NCI-H1092 (cell line): ENCODE measurements around the gene SPATA13.

ENCODE experiments used
- DNase-seq: peaks from one replicate; lab custom pipeline; 2025; lab: John Stamatoyannopoulos, UW

SPATA13 gene

DNA sequence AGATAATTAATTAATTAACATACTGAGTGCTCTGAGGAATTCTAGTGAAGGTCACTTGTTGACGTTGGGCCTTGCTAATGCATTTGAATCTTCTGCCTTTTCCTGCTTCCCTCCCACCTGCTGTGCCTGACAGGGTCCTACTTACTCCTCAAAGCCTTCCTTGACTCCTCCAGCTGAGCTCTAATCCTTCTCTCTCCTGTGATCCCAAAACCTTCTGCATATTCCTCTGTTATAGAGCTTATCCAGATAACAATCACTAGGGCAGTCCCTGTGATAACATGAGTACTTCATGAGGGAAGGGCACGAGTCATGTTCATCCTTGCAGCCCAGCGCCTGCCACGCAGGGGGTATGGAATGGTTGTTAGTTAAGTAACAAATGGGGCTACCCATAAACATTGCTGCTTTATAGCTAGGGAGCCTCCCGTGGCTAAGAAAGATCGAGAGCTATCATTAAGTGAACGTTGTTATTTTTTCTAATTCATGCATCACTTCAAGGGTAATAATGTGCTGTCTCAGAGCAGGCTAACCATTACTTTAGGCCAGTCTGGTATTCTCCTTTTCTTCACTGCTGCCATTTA, 19.1 kb upstream of the SPATA13 start:
- no peak for DNase-seq

- no peak for DNase-seq
Observed at GRCh38 chr13:24142453-24142852, 18.1 kb upstream of the SPATA13 start.

DNA sequence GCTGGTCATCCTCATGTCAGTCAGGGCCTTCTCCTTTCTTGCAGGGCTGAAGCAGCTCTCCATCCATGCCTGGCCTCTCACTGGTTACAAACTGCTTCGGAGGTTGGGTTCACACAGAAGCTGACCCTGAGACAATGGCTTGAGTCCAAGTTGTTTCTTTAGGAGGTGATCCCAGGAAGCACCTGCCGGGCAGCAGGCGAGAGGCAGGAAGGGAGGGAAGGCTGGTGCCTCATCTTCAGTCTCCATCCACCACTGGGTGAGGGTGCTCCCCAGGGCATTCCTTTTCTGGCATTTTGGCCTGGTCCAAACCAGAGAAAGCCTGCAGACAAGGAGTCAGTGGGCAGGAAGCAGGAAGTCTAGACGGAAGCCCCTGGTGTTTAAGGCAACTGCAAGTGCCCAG, 17.6 kb upstream of the SPATA13 start:
- DNase-seq, result no peak

- no peak for DNase-seq
Observed at GRCh38 chr13:24145240-24145639, 15.3 kb upstream of the SPATA13 start.

GRCh38 chr13:24145674-24146073, 14.8 kb upstream of the SPATA13 start:
- DNase-seq, result no peak

DNA sequence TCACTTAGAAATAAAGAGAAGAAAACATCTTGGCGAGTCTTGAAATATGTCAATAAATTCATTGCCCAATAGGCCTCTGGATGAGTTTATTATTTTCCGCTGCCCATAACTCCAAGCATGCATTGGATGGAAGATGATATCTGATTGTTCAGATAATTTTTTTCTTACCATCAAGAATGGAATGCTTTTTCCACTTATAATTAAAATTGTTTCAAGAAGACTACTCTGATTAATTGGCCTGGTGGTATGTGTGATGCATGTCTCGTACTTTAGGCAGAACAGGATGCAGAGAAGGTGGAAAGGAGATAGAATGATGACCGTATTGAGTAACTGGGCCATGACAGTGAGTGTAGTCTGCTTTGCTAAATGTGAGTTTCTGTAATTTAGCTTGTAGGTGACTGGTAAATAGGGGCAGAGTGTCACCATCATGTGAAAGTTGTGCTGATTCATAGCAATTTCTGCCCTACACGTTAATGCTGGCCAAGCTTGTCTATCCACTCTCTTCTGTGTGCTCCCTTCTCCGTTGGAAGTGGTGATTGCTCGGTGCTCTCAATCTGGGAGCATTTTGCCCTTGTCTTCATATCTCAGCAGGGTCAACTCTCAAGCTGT, 13.5 kb upstream of the SPATA13 start:
- DNase-seq, result no peak

- DNase-seq, result no peak
Observed at GRCh38 chr13:24147570-24147963, 13.0 kb upstream of the SPATA13 start.

- DNase-seq, result no peak
Observed at GRCh38 chr13:24148414-24149235, 11.9 kb upstream of the SPATA13 start.

DNA sequence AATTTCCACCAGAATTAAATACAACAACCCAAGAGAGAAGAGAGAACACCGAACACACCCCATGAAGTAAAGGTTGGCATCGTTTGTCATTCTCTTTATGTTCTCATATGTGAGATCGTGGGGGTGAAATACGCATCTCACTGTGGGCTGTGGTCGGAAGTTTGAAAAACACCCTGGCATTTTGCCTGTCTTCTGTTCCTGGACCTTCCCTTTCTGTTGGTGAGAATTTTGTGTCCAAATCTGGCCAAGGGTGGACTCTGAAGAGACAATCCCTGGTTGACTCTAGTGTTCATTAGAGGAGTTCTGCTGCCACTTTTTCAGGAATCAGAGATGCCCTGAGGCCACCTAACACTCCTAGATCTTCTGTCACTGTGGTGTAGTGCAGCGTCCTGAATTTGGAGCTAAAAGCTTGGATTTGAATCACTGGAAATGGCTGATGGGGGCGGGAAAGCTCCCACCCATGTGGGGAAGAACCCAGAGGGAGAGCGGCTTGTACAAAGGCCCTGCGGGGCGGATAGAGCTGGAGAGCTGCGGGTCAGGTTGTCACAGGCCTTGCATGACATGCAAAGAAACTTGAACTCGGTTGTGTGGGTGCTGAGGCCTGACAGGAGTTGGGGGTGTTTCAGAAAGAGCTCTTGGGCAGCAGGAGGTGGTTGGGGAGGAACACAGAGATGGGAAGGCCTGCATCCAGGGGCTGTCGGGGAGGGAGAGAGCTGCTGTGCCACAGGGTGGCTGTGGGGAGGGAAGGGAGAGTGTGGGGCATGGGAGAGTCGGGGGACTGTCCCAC, 11.1 kb upstream of the SPATA13 start:
- no peak for DNase-seq

- no peak for DNase-seq
Observed at GRCh38 chr13:24150572-24150971, 9.9 kb upstream of the SPATA13 start.

- no peak for DNase-seq
Observed at GRCh38 chr13:24151864-24152263, 8.7 kb upstream of the SPATA13 start.

DNA sequence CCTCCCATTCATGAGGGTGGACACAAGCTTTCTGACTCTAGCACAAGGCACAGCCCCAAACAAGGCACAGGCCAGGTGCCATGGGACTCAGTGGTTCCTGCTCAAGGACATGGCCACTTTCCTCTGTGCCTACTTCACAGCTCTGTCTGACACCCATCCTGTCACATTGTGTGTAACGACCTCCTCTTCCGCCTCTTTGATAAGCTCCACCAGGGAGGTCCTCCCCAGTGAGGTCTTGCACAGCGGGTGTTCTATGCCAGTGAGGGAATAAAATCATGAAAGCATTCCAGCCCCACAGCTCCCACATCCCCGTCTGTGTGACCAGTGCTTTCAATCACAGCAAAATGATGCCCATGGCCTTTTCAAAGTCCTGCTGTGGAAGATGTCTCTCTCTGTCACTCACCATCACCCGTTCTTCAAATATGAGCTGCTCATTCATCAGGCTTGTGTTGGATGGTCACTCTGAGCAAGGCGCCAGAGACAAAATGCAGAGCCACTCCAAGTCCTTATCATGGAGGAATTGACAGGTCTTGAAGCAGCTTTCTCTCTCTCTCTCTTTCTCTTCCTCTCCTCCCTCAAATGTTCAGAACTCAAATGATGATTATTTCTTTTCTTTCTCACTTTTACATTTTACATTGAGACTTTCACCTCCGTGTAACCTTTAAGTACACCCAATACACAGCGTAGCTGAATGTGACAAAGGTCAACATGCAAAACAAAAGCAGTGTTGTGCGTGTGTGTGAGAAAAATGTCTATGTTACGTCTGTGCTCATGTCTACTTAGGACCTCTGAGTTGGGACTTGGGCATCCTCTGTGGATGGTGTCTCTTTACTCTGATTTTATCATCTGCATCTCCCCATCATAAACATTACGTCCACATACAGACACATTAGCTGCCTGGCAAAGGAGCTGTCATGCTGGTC, 8.0 kb upstream of the SPATA13 start:
- DNase-seq, result no peak

DNA sequence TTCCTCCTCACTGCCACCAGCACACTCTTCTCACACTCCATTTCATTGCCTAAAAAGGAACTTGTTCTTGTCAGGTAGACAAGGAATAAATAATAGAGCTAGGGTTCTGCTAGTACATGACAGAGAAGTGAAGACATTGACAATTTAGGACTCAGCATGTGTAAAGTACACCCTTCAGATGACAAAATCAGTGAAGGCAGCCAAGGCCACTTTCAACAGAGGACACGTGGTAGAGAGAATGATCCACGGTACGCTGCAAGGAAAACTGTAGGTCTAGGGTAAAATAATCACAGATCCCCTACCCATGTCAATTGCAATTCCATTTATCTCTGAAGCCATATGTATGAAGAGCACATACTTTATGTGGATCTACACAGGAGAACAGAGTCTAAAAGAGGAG, 7.2 kb upstream of the SPATA13 start:
- DNase-seq, result no peak

DNA sequence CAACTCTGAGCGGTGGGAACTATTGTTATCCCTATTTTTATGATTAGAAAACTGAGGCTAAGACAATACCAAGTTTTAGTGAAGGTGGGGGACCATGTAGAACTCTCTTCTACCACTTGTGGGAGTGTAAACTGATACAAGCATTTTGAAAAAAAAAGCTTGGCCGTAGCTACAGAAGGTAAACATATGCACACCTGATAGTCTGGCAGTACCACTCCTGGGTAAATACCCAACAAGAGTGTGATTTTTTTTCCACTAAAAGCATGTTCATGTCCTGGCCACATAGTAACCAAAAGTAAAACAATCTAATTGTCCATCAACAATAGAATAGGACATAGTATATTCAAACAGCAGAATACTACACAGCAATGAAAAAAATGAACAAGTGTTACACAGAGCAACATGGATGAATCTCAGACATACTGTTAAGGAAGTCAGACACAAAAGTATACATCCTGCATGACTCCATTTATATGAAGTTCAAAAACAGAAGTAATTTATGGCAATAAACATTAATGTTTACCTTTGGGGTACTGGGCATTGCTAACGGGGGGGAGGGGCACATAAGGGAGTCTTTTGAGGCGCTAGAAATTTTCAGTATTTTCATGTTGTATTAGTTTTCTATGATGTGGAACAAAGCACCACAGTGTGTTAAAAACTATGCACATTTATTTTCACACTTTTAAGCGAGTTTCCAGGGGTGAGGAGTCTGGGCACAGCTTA, 6.4 kb upstream of the SPATA13 start:
- no peak for DNase-seq

DNA sequence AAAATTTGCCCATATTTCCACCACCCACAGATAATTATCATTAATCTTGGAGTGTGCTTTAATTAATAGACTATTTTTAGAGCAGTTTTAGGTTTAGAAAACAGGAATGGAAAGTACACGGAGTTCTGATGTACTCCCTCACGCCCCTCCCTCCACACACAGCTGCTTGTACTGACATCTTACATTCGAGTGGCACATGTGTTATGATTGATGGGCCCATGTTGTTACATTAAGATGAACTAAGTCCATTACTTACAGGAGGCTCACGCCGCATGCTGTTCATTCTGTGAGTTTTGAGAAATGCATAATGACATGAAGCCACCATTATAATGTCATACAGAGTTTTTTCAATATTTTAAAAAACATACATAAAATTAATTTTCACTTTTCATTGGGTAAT, 1.2 kb upstream of the SPATA13 start:
- no peak for DNase-seq

GRCh38 chr13:24161010-24161775, 673 bp downstream of the SPATA13 start:
- DNase-seq, result peak; percentile 25

DNA sequence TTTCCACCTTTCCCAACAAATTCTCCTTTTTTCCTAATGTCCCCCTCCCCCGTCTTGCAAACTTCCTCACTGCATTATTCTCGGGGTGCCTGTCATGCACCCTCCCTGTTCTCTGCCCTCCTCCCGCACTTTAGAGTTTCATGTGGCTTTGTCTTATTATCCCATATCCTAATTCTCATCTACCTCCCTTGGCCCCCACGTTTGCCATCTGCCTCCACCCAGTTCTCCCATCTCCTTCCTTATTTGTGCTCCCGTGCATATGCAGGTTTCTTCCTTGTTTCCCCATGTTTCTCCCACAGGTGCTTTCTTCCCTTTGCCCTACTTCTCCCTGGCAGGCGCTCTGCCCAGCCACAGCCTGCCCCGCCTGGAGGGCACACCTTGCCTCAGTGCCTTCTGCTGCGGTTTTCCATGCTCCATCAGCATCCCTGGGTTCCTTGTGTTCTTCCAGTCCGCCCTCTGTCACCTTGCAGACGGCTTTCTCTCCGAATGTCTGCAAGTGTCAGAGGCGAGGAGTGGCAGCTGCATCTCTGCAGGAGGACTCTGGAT, 1.5 kb downstream of the SPATA13 start:
- DNase-seq, result no peak

DNA sequence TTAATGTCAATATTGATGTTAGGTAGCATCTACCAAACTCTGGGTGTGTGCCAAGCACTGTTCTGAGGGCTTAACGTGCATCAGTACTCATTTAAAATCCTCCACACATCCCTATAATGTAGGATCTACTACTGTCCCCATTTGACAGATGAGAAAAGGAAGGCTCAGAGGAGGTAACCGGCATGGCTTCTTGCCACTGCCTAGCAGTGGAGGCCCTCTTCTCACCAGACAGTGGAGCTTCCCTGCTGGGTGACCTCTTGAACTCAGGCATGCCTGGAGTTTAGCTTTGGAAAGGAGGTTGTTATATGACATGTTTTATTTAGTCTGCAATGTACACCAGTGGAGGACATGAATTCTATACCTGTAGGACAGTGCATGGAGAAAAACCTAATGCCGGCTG, 2.1 kb downstream of the SPATA13 start:
- no peak for DNase-seq

DNA sequence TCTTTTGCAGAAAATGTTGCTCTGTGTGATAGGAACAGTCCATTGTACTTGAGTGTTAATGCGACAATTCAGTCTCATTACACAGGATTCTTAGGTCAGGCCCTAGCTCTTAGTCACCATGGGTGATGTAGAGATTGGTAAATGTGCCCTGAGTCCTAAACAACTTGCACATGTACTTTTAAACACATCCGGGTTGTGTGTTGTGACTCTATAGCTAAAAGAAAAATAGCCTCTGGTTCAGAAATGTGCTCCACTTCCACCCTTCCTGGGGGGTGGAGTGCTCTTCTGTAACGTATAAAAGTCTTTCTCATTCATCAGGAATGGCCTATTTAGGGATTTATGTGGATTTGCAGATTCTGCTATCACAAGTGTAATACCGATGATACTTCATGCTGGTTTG, 5.2 kb downstream of the SPATA13 start:
- no peak for DNase-seq

DNA sequence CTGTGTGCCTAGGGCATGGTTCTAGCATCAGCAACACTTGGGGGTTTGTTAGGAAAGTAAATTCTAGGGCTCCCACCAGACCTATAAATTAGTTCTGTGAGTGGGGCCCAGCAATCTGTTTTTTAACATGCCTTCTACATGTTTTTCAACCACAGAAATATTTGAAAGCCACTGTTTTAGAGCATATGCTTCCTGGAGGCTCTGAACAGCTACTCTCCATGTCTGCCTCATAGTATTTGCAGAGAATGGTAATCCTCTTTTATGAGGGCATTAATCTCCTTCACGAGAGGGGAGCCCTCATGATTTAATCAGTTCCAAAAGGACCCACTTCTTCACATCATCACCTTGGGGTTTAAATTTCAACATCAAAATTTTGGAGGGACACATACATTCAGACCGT, 6.0 kb downstream of the SPATA13 start:
- DNase-seq, result no peak
